GM21515 (cell line): ENCODE data around the gene TGFBR2.
"Not testable (repeated sequence)": the region's sequence is repeated elsewhere in the genome, so short reads cannot be mapped to it uniquely, and the experiment has no call there.

Source experiments
- ATAC-seq: cut with Tn5 transposase; IDR thresholded peaks from one replicate; pipeline ENCODE4 v1.9.1; 2021; ENCODE audit not compliant: unreplicated experiment

The TGFBR2 gene

GRCh38 chr3:30655187-30655812 is 48.9 kb downstream of the TGFBR2 start:
- ATAC-seq = peak; percentile 39

GRCh38 chr3:30656624-30657141 is 50.3 kb downstream of the TGFBR2 start:
- no peak for ATAC-seq

- no peak for ATAC-seq
These were observed 51.5 kb downstream of the TGFBR2 start for GRCh38 chr3:30657914-30658313.

GRCh38 chr3:30658328-30659052 is 52.1 kb downstream of the TGFBR2 start:
- peak; percentile 79 for ATAC-seq

- no peak for ATAC-seq
These were observed 53.1 kb downstream of the TGFBR2 start for GRCh38 chr3:30659270-30660130.

- no peak for ATAC-seq
These were observed 53.7 kb downstream of the TGFBR2 start for GRCh38 chr3:30660136-30660535.

GRCh38 chr3:30660656-30661055 is 54.3 kb downstream of the TGFBR2 start:
- no peak for ATAC-seq

GRCh38 chr3:30661098-30661873 is 54.9 kb downstream of the TGFBR2 start:
- no peak for ATAC-seq

GRCh38 chr3:30662836-30663235 is 56.4 kb downstream of the TGFBR2 start:
- no peak for ATAC-seq

GRCh38 chr3:30663533-30664241 is 57.3 kb downstream of the TGFBR2 start:
- ATAC-seq = no peak

GRCh38 chr3:30664459-30664858 is 58.1 kb downstream of the TGFBR2 start:
- no peak for ATAC-seq

- ATAC-seq = no peak
These were observed 58.5 kb downstream of the TGFBR2 start for GRCh38 chr3:30664884-30665283.

- no peak for ATAC-seq
These were observed 59.1 kb downstream of the TGFBR2 start for GRCh38 chr3:30665539-30665938.

- ATAC-seq = no peak
These were observed 60.3 kb downstream of the TGFBR2 start for GRCh38 chr3:30666572-30667279.

GRCh38 chr3:30667280-30667651 is 60.9 kb downstream of the TGFBR2 start:
- no peak for ATAC-seq

GRCh38 chr3:30668051-30668609 is 61.7 kb downstream of the TGFBR2 start:
- ATAC-seq = no peak

- not testable (repeated sequence) for ATAC-seq
These were observed 63.0 kb downstream of the TGFBR2 start for GRCh38 chr3:30669360-30669934.

GRCh38 chr3:30670292-30670691 is 63.9 kb downstream of the TGFBR2 start:
- ATAC-seq = no peak
